ENCODE measurements around the gene ADGRV1.

The ADGRV1 gene

DNA sequence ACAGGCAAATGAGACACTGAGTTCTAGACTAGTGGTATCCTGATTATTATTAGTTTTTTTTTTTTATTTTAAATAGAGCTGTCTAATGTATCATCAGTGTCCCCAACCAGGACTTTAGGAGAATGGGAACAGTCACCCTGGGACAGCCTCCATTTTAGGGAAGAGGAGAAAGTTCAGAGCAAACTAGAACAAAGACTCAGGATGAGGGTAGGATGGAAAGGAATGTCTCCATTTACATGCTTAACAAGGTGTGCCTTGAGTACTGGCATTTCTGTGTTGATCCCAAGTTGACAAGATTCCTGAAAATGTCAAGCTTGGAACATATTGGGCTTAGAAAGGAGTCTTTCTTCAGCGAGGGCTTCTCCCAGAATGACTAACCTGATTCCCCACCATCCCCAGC lies 601.0 kb downstream of the ADGRV1 start:
- TF ChIP-seq, protein P1, sequence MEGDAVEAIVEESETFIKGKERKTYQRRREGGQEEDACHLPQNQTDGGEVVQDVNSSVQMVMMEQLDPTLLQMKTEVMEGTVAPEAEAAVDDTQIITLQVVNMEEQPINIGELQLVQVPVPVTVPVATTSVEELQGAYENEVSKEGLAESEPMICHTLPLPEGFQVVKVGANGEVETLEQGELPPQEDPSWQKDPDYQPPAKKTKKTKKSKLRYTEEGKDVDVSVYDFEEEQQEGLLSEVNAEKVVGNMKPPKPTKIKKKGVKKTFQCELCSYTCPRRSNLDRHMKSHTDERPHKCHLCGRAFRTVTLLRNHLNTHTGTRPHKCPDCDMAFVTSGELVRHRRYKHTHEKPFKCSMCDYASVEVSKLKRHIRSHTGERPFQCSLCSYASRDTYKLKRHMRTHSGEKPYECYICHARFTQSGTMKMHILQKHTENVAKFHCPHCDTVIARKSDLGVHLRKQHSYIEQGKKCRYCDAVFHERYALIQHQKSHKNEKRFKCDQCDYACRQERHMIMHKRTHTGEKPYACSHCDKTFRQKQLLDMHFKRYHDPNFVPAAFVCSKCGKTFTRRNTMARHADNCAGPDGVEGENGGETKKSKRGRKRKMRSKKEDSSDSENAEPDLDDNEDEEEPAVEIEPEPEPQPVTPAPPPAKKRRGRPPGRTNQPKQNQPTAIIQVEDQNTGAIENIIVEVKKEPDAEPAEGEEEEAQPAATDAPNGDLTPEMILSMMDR (IDR thresholded peaks at IDR 0.05): no peak

DNA sequence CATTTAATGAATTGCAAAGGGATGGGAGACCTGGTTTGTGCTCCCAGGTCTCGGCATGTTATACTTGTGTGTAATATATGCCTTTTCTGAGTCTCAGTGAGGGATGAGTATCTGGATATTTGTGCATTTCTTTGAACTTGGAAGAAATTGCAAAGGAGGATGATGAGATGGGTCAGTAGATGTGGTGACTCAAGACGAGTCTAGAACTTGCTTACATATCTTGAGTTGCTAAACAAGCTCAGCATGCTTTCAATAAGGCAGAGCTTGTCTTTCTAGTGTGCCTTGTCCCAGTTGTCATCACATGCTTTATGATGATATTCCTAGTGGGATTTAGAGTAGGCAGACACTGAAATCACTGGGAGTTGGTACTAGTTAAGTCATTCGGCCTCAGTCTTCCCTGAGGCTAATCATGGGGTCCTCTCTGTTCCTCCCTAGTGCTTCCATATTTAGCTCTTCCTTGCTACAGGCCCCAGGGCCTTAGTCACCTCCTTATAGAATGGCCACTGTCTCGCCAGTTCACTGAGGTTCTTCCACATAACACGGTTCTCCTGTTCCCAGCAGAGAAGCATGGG lies 602.2 kb downstream of the ADGRV1 start:
- TF ChIP-seq, protein P1 (IDR thresholded peaks at IDR 0.05): no peak

DNA sequence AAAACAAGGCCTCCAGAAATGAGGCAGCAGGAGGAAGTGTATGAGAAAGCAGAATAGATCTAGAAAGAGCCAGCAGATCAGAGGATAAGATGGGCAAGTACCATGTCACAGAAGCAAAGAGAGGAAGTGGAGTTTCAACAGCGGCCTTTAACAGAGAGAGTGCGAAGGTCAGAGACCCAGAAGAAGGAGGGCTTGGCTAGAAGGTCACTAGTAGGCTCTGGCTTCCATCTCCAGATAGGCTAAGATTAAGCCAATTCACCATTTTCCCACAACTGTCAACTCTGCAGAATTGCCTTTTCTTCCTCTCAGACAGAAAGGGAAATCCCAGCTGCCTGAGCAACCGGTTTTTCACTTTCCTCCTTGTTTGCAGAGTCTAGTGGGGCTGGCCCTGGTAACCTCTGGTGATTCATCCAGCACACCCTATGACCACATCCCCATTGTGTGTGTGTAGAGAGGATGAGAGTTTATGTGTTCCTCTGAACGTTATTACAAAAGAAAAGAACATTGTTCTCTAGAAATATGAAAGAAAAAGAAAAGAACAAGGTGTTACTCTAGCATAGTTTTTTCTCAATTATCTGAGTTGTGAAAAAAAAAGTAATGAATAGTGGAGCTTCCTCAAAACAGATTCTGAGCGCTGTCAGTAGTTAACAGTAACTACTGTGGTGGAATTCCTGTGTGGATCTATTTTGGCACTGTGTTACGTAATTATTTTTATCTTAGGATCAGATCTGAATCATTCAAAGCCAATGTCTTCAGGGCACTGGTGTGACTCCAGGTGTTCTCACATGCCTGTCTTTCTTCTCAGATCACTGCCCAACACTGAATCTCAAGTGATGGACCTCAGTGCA lies 604.2 kb downstream of the ADGRV1 start:
- TF ChIP-seq, protein P1 (IDR thresholded peaks at IDR 0.05): no peak

DNA sequence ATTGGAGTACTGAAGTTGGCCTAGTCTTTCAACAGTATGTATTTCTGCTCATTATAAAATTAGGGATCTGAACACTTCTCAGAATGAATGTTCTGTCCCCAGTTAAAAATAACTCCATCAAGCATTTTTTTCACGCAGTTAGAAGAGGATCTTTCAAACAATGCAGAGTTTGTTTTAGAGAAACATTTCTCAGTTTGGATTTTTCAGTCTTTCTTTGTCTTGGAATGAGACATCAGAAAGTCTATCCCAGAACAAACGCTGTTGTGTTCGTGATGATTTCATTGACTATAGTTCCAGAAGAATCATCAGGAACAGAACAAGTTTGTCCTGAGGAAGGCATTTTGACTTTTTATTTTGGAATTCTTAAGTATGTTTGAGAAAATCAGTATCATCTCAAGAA lies 605.8 kb downstream of the ADGRV1 start:
- TF ChIP-seq, protein P1 (IDR thresholded peaks at IDR 0.05): no peak

DNA sequence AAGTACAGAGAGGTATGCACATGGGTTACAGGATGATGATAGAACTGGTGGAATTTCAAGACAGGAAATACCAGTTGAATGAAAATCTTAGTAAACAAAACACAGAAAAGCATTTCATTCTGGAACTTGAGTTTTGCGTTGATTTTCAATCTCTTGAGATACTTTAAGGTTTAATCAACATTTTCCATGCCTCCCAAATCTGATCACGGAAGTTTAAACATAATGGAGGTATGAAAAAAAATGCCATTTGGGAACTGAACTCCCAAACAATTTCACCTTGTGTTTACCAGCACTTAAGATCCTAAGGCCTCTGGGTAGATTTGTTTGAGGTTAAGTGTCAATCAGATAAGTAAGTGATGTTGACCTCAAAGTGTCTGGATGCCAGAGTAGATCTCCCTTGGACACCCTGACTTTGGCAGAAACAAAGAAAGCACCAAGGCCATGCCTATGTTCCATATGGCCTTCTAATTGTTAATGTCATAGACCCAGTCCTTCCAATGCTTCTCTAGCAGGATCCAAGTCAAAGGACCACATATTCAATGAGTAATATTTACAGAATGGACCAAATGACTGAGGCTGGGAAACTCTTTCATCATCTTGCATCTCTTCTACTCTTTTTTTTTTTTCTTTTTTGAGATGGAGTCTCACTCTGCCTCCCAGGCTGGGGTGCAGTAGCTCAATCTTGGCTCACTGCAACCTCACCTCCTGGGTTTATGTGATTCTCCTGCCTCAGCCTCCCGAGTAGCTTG lies 607.6 kb downstream of the ADGRV1 start:
- TF ChIP-seq, protein P1 (IDR thresholded peaks at IDR 0.05): no peak

DNA sequence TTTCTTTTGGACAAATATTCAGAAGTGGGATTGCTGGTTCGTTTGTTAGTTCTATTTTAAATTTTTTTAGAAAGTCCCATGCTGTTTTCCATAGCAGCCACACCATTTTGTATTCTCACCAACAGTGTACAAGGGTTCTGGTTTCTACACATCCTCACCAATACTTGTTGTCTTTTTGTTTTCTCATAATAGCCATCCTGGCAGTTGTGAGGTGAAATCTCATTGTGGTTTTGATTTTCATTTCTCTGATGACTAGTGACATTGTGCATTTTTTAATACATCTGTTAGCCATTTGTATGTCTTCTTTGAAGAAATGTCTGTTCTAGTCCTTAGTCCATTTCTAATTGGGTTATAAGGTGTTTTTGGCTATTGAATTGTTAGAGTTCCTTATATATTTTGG lies 610.3 kb downstream of the ADGRV1 start:
- TF ChIP-seq, protein P1 (IDR thresholded peaks at IDR 0.05): no peak

DNA sequence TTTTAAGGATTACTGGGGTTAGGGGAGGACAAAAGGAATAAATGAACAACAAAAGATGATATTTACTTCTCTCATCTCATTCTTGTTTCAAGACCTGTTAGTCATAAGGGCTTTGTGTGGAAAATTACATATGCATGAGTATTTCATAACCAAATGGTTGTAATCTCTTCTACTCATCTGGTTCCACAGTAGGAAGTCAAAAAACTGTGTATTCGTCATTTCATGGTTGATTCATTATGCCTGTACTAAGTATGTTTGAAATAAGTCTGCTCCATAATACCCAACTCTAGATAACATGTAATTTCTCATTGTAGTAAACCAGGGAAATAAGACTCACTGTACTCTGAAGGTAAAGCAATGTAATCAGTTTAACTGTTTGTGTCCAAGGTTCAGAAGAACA lies 611.7 kb downstream of the ADGRV1 start:
- TF ChIP-seq, protein P1 (IDR thresholded peaks at IDR 0.05): no peak
